ENCODE measurements around the gene FASTKD1. TPM values are rescaled to one million over a fixed set of nuclear protein-coding genes. Genes with fewer than 3 reads are reported as not detected.
"Not testable (repeated sequence)": the region's sequence is repeated elsewhere in the genome, so short reads cannot be mapped to it uniquely, and the experiment has no call there.

FASTKD1 gene
- total and polyA plus RNA-seq, 12 donors: 42.4 to 243 (median 88.5) TPM

GRCh38 chr2:169573974-169574299 lies 272 bp upstream of the FASTKD1 start:
- no peak for TF ChIP-seq CTCF (IDR thresholded peaks at IDR 0.05)
- no peak for DNase-seq
- peak overlapping the region in 3 of 10 donors; percentile 82 to 91 (median 88) for H3K27ac ChIP-seq

GRCh38 chr2:169572821-169573159 lies 875 bp downstream of the FASTKD1 start:
- Histone ChIP-seq H3K4me3 (peak overlapping the region; percentile 62 to 89 (median 74)), H3K4me1 (peaks cover 0 to 34% (median 25%) of the 10 kb centered on the region in 9 donors), H3K27me3 (no peaks in the 10 kb centered on the region), H3K9me3 (no peaks in the 10 kb centered on the region), H3K36me3 (peaks cover 0 to 24% (median 0%) of the 10 kb centered on the region in 9 donors), H3K27ac (peak overlapping the region in 8 of 10 donors; percentile 72 to 92 (median 88))
- WGBS, 2 donors: 23 to 39% methylated on average over 2 of the region's 2 CpGs
- ATAC-seq: no peak
- no peak for DNase-seq
- TF ChIP-seq CTCF (IDR thresholded peaks at IDR 0.05): no peak
- intact Hi-C loops (cut with DNase I): loop anchor here in 1 of 10 donors (10.0 kb wide), 1 partner anchor 162 kb away; the partner anchor contains the start of gene KLHL23

More at GRCh38 chr2:169573974-169574299, 272 bp upstream of the FASTKD1 start:
- intact Hi-C loops (cut with DNase I): loop anchor here in 1 of 10 donors (10.0 kb wide), 1 partner anchor 161 kb away; the partner anchor contains the start of gene KLHL23
- no peak for ATAC-seq
- H3K4me1 ChIP-seq: peaks cover 0 to 34% (median 25%) of the 10 kb centered on the region in 9 donors
- H3K36me3 ChIP-seq: peaks cover 0 to 12% (median 0%) of the 10 kb centered on the region in 9 donors
- 35% methylated on average over 6 of the region's 6 CpGs for WGBS, 2 donors
- H3K4me3 ChIP-seq: peak overlapping the region in 9 of 10 donors; percentile 62 to 89 (median 74)
- H3K27me3 ChIP-seq: no peaks in the 10 kb centered on the region
- H3K9me3 ChIP-seq: no peaks in the 10 kb centered on the region

- H3K4me1 ChIP-seq: peaks cover 0 to 34% (median 25%) of the 10 kb centered on the region in 9 donors
- no peak for TF ChIP-seq CTCF (IDR thresholded peaks at IDR 0.05)
- peaks cover 0 to 27% (median 0%) of the 10 kb centered on the region in 9 donors for H3K36me3 ChIP-seq
- DNase-seq (no peak), ATAC-seq (no peak)
- WGBS, 2 donors: 76 to 79% methylated on average over 1 of the region's 1 CpG
- intact Hi-C loops (cut with DNase I): loop anchor here in 1 of 10 donors (10.0 kb wide), 1 partner anchor 163 kb away; the partner anchor contains the start of gene KLHL23
- no peaks in the 10 kb centered on the region for H3K9me3 ChIP-seq
- H3K4me3 ChIP-seq: peak overlapping the region in 7 of 10 donors; percentile 67 to 89 (median 74)
- H3K27ac ChIP-seq: no peak overlapping the region
- H3K27me3 ChIP-seq: no peaks in the 10 kb centered on the region
Observed at GRCh38 chr2:169572189-169572588, 1.5 kb downstream of the FASTKD1 start.

GRCh38 chr2:169571571-169571970 lies 2.1 kb downstream of the FASTKD1 start:
- peaks cover 0 to 28% (median 0%) of the 10 kb centered on the region in 9 donors for H3K36me3 ChIP-seq
- DNase-seq (no peak), ATAC-seq (no peak)
- H3K4me3 ChIP-seq: no peak overlapping the region
- WGBS, 2 donors: 80 to 84% methylated on average over 3 of the region's 3 CpGs
- no peaks in the 10 kb centered on the region for H3K27me3 ChIP-seq
- no peak for TF ChIP-seq CTCF (IDR thresholded peaks at IDR 0.05)
- no peak overlapping the region for H3K27ac ChIP-seq
- intact Hi-C loops (cut with DNase I): loop anchor here in 1 of 10 donors (10.0 kb wide), 1 partner anchor 163 kb away; the partner anchor contains the start of gene KLHL23
- no peaks in the 10 kb centered on the region for H3K9me3 ChIP-seq
- peaks cover 0 to 34% (median 25%) of the 10 kb centered on the region in 9 donors for H3K4me1 ChIP-seq

- not testable (repeated sequence) for H3K4me3 ChIP-seq, ATAC-seq, H3K9me3 ChIP-seq, DNase-seq, H3K27me3 ChIP-seq, H3K27ac ChIP-seq
- Histone ChIP-seq H3K4me1 (peaks cover 0 to 34% (median 25%) of the 10 kb centered on the region in 9 donors), H3K36me3 (peaks cover 0 to 35% (median 0%) of the 10 kb centered on the region in 9 donors)
- 89 to 94% methylated on average over 4 of the region's 4 CpGs for WGBS, 2 donors
- intact Hi-C loops (cut with DNase I): loop anchor here in 1 of 10 donors (10.0 kb wide), 1 partner anchor 164 kb away; the partner anchor contains the start of gene KLHL23
Observed at GRCh38 chr2:169570752-169571151, 2.9 kb downstream of the FASTKD1 start.
